HG02678 (cell line): Measurements from ENCODE around the gene S100A14.

Experiments used
- ATAC-seq: cut with Tn5 transposase; IDR thresholded peaks from one replicate; pipeline ENCODE4 v1.9.1; 2021; ENCODE audit warnings: mild to moderate bottlenecking, moderate library complexity; ENCODE audit not compliant: unreplicated experiment

S100A14 gene

DNA sequence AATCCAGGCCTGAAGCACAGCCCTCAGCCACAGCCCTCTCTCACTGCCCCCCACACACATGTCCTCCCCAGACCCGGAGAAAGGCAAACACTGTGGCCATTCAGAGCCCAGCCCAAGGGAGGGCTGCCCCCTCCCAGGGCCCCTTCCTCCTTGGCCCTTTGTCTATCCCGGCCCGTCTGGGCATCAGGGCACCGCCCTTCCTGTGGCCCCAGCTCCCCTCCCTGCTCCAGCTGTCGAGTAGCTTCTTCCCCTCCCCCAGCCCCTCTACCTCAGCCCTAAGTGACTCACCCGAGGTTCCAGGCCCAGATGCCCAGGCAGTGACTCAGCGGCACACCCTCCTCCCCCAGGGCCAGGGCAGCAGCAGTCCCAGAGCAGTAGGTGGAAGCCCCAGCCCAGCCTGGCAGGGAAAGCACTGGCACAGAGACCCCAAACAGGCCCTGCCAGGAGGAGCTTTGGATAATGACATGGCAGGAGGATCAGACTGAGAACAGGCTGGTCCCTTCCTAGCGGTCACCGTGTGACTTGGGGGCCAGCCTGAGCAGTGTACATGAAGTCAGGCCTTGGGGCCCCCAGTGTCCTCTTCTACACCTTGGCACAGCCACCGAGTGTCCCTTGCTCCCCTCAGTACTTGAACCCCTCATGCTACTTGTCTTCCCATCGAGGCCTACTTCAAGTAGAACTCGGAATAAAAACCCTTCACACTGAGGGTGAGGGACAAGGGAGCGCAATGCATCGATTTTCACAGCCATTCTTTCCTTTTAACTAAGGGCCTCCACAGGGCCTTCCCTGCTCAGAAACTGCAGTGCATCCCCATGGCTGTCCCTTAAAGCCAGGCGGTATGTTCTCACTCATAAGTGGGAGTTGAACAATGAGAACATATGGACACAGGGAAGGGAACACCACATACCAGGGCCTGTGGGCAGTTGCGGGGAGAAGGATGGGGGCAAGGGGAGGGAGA is 49.4 kb downstream of the S100A14 start:
- ATAC-seq: peak; percentile 37

DNA sequence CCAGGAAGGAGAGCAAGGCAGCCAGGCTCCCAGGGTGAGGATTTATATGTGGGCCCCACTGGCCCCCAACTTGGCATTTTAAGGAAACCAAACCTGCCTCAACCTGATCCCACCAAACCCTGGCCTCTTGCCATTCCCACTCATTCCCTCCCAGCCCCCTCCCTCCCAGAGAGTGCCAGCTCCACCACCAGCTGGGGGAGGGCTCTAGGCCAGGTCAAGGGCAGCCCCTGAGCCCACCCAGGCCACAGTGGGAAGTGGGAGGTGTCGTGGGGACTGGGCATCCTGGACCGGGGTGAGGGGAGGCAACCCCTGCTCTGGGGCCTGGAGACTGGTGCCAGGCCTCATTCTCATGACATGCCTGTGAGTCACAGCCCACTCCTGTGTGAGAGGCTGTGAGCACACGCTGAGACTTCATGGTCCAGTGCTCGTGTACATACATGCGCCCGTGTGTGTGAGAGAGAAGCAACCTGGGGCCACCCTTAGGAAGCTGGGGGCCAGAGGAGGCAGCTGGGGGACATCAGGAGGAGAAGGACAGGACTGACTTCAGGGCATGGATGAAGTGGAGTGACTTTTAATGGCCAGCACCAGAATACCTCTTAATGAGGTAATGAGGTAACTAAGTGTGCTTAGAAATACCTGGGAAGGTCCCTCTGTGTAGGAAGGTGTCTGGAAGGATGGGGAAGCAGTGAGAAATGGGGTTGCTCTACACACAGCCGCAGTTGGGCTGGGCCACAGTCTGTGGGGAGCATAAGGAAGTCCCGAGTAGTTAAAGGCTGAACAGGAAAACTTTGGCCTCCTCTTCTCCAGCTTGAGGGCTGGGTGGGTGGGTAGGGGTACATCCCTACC is 50.4 kb downstream of the S100A14 start, which contains the start of gene S100A2:
Gene S100A2, minus strand, starts transcription at position 316 of the 846 bp plus-strand sequence. CDS start 1,967 bp downstream, outside the sequence.
- peak; percentile 41 for ATAC-seq
